ENCODE measurements around the gene SMG6.

DNA sequence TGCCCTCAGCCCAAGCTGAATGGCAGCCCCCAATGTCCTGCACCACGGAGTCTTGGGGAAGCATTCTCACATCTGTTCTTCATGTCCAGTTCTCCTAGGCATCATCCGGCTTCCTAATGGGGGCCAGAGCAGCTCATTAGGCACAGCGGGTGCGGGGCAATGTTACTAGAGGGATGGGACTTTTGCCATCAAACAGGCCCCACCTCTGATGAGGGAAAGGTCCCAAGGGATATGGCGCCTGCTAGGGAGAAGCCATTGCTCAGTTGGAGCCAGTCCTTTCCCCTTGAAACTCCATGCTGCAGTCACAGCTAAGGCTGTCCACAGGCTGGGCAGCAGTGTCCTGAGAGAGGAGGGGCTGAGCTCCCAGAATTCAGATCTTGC is 275.4 kb downstream of the SMG6 start:
- TF ChIP-seq POLR2A (IDR thresholded peaks at IDR 0.05; ENCODE audit: low read length) (no peak), GATA1 (IDR thresholded peaks at IDR 0.05; ENCODE audit: low read depth, low read length) (no peak)

All from erythroblast (primary cell).